SKM-1 (cell line): ENCODE data around the gene TAGAP.
"Not testable (repeated sequence)": the region's sequence is repeated elsewhere in the genome, so short reads cannot be mapped to it uniquely, and the experiment has no call there.

ENCODE experiments used
- DNase-seq: peaks from one replicate; lab custom pipeline; 2025; ENCODE audit not compliant: unreplicated experiment; lab: John Stamatoyannopoulos, UW

TAGAP gene

GRCh38 chr6:159017757-159018559, 26.8 kb downstream of the TAGAP start:
- no peak for DNase-seq

- no peak for DNase-seq
Observed at GRCh38 chr6:159014406-159014805, 30.4 kb downstream of the TAGAP start.

- no peak for DNase-seq
Observed at GRCh38 chr6:159013229-159013628, 31.6 kb downstream of the TAGAP start.

GRCh38 chr6:159012201-159012600, 32.6 kb downstream of the TAGAP start:
- DNase-seq, result no peak

GRCh38 chr6:159010037-159010612, 34.7 kb downstream of the TAGAP start:
- not testable (repeated sequence) for DNase-seq

- peak; percentile 14 for DNase-seq
Observed at GRCh38 chr6:159008656-159009288, 36.0 kb downstream of the TAGAP start.

- no peak for DNase-seq
Observed at GRCh38 chr6:159007510-159007909, 37.3 kb downstream of the TAGAP start.

GRCh38 chr6:159005436-159005835, 39.4 kb downstream of the TAGAP start:
- DNase-seq, result no peak

- no peak for DNase-seq
Observed at GRCh38 chr6:159004592-159004991, 40.2 kb downstream of the TAGAP start.

GRCh38 chr6:159002432-159003155, 42.2 kb downstream of the TAGAP start:
- DNase-seq, result no peak

- DNase-seq, result peak; percentile 92
Observed at GRCh38 chr6:158999666-159000403, 45.0 kb downstream of the TAGAP start, which contains the start of gene RSPH3. TSS of gene RSPH3 (minus strand) at chr6:159000202. CDS start at chr6:158999550, 652 bp downstream.

GRCh38 chr6:158999154-158999665, 45.6 kb downstream of the TAGAP start:
- DNase-seq, result no peak

GRCh38 chr6:158996856-158997255, 47.9 kb downstream of the TAGAP start:
- DNase-seq, result peak; percentile 66

GRCh38 chr6:158993639-158994038, 51.2 kb downstream of the TAGAP start:
- no peak for DNase-seq

- no peak for DNase-seq
Observed at GRCh38 chr6:158991017-158991723, 53.6 kb downstream of the TAGAP start.

- not testable (repeated sequence) for DNase-seq
Observed at GRCh38 chr6:158989711-158990110, 55.1 kb downstream of the TAGAP start.

GRCh38 chr6:158988477-158988876, 56.3 kb downstream of the TAGAP start:
- DNase-seq, result no peak

GRCh38 chr6:158987657-158988056, 57.1 kb downstream of the TAGAP start:
- DNase-seq, result no peak
